GM21717 (cell line): ENCODE data around the gene TTBK1.

Experiments used
- ATAC-seq: cut with Tn5 transposase; IDR thresholded peaks from one replicate; pipeline ENCODE4 v1.9.1; 2021; ENCODE audit warnings: mild to moderate bottlenecking, moderate library complexity; ENCODE audit not compliant: unreplicated experiment

The TTBK1 gene

DNA sequence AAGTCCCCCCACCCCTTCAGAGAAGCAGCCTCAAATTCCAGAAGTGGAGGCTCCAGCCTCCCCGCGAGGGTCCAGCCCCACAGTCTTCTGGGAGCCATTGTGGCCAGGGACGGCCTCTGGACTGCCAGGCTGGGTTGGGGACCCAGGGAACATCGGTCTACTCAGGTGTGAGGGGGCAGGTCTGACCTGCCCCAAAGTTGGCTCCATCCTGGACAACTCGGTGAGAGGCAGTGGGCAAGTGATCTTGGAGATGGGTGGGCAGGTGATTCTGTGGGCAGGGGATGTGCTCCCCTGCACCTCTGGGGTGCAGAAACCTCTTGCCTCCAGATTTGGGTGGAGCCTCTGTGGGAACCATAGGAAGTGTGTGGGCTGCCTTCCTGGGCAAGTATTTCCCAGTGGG, 42.6 kb downstream of the TTBK1 start:
- no peak for ATAC-seq

GRCh38 chr6:43286456-43286979, 43.2 kb downstream of the TTBK1 start:
- ATAC-seq = no peak

GRCh38 chr6:43286980-43287716, 43.9 kb downstream of the TTBK1 start:
- no peak for ATAC-seq

DNA sequence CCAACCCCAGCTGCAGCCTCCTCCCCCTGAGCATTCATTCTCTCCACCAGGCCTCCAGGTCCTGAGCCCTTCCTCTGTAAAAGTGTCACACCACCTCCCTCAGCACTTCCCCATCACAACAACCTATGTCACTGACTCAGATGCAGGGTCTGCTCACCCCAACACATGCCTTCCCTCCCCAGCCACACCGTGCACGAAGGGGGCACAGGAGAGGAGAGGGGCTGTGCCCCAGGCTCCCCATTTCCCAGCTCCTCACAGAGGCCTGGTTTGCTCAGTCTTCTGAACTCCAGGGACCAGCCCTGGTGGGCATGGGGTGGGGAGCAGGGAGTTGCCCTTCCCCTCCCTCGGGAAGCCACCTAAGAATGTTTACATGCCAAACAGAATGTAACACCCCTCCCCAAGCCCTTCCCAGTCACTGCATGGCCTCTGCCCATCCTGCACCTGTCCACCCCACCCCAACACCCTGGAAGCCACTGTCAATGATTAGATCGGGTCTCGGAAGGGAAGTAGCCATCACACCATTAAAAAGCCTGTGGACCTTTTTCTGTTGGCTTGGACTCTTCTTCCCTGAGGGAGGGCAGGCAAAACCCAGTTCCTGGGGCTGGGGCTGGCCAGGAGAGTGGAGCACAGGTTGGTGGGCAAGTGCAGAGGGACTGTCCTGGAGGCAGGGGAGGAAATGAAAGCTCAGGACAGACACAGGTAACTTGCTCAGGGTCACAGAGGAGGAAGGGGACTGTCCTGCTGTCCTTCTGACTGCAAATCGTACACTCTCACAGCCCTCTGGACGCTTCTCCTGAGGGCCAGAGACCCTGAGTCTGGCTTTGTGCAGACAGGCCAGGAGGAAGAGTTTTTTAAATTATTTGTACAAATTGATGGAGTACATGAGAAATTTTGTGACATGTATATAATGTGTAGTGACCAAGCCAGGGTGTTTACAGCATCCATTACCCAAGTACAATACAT, 44.7 kb downstream of the TTBK1 start:
- ATAC-seq = no peak

- no peak for ATAC-seq
Measured at GRCh38 chr6:43290339-43290904, 47.1 kb downstream of the TTBK1 start.

GRCh38 chr6:43290905-43291355, 47.6 kb downstream of the TTBK1 start:
- no peak for ATAC-seq

DNA sequence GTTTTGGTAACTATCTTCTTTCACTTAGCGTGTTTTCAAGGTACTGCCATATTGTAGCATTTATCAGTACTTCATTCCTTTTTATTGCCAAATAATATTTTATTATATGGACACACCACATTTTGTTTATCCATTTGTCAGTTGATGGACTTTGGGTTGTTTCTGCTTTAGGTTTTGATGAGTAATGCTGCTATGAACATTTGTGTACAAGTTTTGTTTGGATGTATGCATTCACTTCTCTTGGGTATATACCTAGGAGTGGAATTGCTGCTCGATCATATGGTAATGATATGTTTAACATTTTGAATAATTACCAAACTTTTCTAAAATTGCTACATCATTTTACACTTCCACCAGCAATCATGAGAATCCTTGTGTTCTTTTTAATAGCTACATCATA, 48.4 kb downstream of the TTBK1 start:
- ATAC-seq = no peak

DNA sequence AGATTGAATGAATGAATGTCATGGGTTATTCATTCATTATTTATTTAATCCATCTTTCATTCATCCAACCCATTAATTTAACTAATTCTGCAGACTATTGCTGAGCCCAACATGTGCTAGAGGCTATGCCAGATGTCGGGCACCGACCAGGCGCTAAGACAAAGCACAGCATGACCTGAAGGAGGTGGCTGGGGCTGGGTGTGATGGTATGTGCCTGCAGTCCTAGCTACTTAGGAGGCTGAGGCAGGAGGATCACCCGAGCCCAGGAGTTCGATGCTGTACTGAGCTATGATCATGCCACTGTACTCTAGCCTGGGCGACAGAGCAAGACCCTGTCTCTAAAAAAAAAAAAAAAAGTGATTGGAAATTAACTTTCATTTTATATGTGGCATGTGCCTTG, 49.1 kb downstream of the TTBK1 start:
- ATAC-seq = no peak

GRCh38 chr6:43292763-43293318, 49.6 kb downstream of the TTBK1 start:
- no peak for ATAC-seq

DNA sequence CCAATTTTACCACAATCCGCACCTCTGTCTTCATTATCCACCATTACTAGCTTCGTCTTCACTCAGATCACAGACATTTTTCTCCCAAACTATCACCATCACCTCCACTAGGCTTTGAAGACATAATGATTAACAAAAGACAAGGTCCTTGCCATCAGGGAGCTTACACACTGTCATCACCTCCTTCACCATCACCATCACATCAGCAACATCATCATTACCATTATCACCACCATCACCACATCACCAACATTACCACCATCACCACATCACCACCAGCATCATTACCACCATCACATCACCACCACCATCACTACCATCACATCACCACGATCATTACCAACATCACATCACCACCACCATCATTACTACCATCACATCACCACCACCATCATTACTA, 50.4 kb downstream of the TTBK1 start:
- ATAC-seq = no peak

DNA sequence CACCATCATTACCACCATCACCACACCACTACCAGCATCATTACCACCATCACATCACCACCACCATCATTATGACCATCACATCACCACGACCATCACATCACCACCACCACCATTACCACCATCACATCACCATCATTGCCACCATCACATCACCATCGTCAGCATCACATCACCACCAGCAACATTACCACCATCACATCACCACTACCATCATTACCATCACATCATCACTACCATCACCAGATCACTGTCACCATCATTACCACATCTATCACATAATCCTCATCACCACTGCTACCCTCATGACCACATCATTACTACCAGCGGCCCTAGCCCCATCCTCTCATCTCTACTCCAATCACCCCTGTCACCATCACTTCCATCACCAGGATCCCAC, 51.3 kb downstream of the TTBK1 start:
- no peak for ATAC-seq

- no peak for ATAC-seq
Measured at GRCh38 chr6:43295456-43295855, 52.2 kb downstream of the TTBK1 start.

- no peak for ATAC-seq
Measured at GRCh38 chr6:43296780-43297497, 53.7 kb downstream of the TTBK1 start.

GRCh38 chr6:43297644-43298564, 54.6 kb downstream of the TTBK1 start, which contains the start of gene SLC22A7:
TSS of gene SLC22A7 (plus strand) at chr6:43298260. CDS start at chr6:43298359, 99 bp downstream.
- no peak for ATAC-seq

DNA sequence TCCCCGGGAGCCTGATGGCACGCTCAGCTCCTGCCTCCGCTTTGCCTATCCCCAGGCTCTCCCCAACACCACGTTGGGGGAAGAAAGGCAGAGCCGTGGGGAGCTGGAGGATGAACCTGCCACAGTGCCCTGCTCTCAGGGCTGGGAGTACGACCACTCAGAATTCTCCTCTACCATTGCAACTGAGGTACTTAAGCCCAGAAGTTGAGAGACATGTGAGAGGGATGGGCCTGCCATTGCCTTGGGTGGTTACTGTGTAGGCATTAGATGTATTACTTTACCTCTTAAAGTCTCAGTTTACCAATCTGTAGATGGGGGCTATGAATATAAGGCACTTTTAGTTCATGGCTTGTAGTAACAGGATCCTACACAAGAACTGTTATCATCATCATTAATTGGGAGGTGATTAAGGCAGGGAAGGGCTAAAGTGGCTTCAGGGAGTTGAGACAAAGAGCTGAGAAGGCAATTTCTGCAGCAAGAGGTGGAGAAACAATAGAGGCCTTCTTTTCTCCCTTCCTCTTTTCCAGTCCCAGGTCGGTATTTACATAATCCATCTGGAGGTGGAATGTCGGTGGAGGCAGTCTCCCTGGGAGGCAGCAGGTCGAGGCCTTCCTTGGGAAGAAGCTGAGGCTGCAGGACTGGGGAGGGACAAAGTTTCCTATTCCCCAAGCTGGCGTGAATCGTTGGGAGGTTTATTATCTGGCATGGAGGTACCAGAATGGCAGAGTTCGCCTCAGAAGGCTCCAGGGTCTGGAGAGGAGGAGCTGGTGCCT, 55.5 kb downstream of the TTBK1 start:
- ATAC-seq = no peak

DNA sequence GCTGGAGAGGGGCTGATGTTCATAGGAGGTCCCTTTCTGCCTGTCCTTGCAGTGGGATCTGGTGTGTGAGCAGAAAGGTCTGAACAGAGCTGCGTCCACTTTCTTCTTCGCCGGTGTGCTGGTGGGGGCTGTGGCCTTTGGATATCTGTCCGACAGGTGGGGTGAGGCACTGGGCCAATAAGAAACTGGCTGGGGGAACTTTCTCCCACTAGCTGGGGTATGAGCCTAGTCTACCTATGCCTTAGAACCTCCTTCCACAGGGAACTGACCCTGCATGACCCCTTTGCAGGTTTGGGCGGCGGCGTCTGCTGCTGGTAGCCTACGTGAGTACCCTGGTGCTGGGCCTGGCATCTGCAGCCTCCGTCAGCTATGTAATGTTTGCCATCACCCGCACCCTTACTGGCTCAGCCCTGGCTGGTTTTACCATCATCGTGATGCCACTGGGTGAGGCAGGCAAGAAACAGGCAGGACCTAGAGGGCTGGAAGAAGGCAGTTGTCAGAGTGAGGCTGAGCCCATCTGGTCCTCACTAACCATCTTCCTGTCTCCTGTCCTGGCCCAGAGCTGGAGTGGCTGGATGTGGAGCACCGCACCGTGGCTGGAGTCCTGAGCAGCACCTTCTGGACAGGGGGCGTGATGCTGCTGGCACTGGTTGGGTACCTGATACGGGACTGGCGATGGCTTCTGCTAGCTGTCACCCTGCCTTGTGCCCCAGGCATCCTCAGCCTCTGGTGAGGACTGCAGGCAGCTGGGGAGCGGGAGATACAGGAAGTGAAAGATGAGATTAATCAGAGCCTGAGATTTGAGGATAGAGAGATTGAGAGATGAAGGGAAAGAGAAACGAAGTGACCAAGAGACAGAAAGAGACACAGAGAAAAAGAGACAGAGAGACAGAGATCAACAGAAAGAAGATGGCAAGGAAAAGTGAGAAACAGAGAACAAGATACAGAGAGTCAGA, 56.3 kb downstream of the TTBK1 start:
- no peak for ATAC-seq
